A549 treated with GW870086 at 1 μM for 4 hours (cell line): ENCODE results near the gene CTRL. TPM values are rescaled to one million over a fixed set of nuclear protein-coding genes. Genes with fewer than 3 reads are reported as not detected.

Experiments
- total RNA-seq: library from RNA; stranded (reverse); fragments of 200-300 nt; extraction: Qiagen RNA extraction; gene quantifications from 5 replicates; pipeline ENCODE4 v1.2.3, GENCODE V29; 2022; ENCODE audit warnings: low read depth

Gene CTRL
- 1.0 to 2.1 TPM (median 1.7 TPM) in 5 replicates for total RNA-seq

GRCh38 chr16:67931712-67932461, at the start of gene CTRL:
Gene CTRL (minus strand): TSS chr16:67931862. CDS start chr16:67931852, 10 bp downstream.

GRCh38 chr16:67979955-67980678, 48.5 kb upstream of the CTRL start, which contains the start of gene DPEP3:
Gene DPEP3 (minus strand): TSS chr16:67980499. CDS start chr16:67980380, 119 bp downstream.

GRCh38 chr16:67968400-67969253, 37.0 kb upstream of the CTRL start, which contains the start of gene SLC12A4:
Gene SLC12A4 (minus strand): TSS chr16:67968637. CDS start chr16:67968553, 84 bp downstream.

GRCh38 chr16:67943619-67944504, 12.2 kb upstream of the CTRL start, which contains the start of gene LCAT:
Gene LCAT (minus strand): TSS chr16:67944120. CDS start chr16:67944101, 19 bp downstream.

GRCh38 chr16:67936124-67936879, 4.6 kb upstream of the CTRL start, which contains the start of gene PSMB10:
Gene PSMB10 (minus strand): TSS chr16:67936850. CDS start chr16:67936749, 101 bp downstream.

GRCh38 chr16:67892899-67893742, 38.5 kb downstream of the CTRL start, which contains the start of gene PSKH1:
Gene PSKH1 (plus strand): TSS chr16:67893254. CDS start chr16:67908750, 15,496 bp downstream.

GRCh38 chr16:67884684-67885083, 47.0 kb downstream of the CTRL start, which contains the start of gene NRN1L:
Gene NRN1L (plus strand): TSS chr16:67884885. CDS start chr16:67884904, 19 bp downstream.

Other genes with a start within 250 kb of the CTRL start
- 16.0 to 18.1 TPM (median 16.9 TPM) in 5 replicates for gene GFOD2, start 212.5 kb downstream of the CTRL start, total RNA-seq
- 7.4 to 9.5 TPM (median 8.3 TPM) in 5 replicates for gene RANBP10, start 125.3 kb downstream of the CTRL start, total RNA-seq
- 0.29 to 0.53 TPM (median 0.41 TPM) in 5 replicates for gene TSNAXIP1, start 125.0 kb downstream of the CTRL start, total RNA-seq
- gene THAP11, start 89.5 kb downstream of the CTRL start, total RNA-seq: 26.3 to 42.4 TPM (median 39.3 TPM) in 5 replicates
- 228 to 243 TPM (median 238 TPM) in 5 replicates for gene NUTF2, start 84.9 kb downstream of the CTRL start, total RNA-seq
- 25.7 to 30.8 TPM (median 27.4 TPM) in 5 replicates for gene CENPT, start 84.2 kb downstream of the CTRL start, total RNA-seq
- gene EDC4, start 58.8 kb downstream of the CTRL start, total RNA-seq: 44.9 to 65.1 TPM (median 60.7 TPM) in 5 replicates
- gene NRN1L, start 47.0 kb downstream of the CTRL start, total RNA-seq: 0.28 to 0.52 TPM in 2 of 5 replicates, not detected in the others
- gene PSKH1, start 38.6 kb downstream of the CTRL start, total RNA-seq: 12.7 to 18.9 TPM (median 14.8 TPM) in 5 replicates
- gene PSMB10, start 5.0 kb upstream of the CTRL start, total RNA-seq: 42.5 to 60.5 TPM (median 50.4 TPM) in 5 replicates
- 8.3 to 12.6 TPM (median 11.0 TPM) in 5 replicates for gene LCAT, start 12.3 kb upstream of the CTRL start, total RNA-seq
- gene SLC12A4, start 36.8 kb upstream of the CTRL start, total RNA-seq: 26.5 to 36.3 TPM (median 30.8 TPM) in 5 replicates
- gene DPEP3, start 48.6 kb upstream of the CTRL start, total RNA-seq: not detected in 5 replicates
- gene DPEP2, start 67.6 kb upstream of the CTRL start, total RNA-seq: not detected in 5 replicates
- not detected in 5 replicates for gene DPEP2NB, start 84.0 kb upstream of the CTRL start, total RNA-seq
- 18.0 to 21.4 TPM (median 19.4 TPM) in 5 replicates for gene DDX28, start 91.4 kb upstream of the CTRL start, total RNA-seq
- 15.1 to 17.6 TPM (median 16.6 TPM) in 5 replicates for gene DUS2, start 91.4 kb upstream of the CTRL start, total RNA-seq
- gene NFATC3, start 153.5 kb upstream of the CTRL start, total RNA-seq: 12.2 to 16.3 TPM (median 14.6 TPM) in 5 replicates